Activated CD4-positive, alpha-beta T cell treated with anti-CD3 and anti-CD28 coated beads, Interleukin-10, Interleukin-2, amounts not matched to agents 100 ng/mL and 50 ng/mL, durations not matched to agents 16 hours and 8 hours (primary cell): ENCODE data around the gene ZNF350.
"Not testable (repeated sequence)": the region's sequence is repeated elsewhere in the genome, so short reads cannot be mapped to it uniquely, and the experiment has no call there.

ENCODE experiments used
- DNase-seq: peaks from one replicate; pipeline ENCODE4 v3.0.0-alpha.2; 2020

The ZNF350 gene

DNA sequence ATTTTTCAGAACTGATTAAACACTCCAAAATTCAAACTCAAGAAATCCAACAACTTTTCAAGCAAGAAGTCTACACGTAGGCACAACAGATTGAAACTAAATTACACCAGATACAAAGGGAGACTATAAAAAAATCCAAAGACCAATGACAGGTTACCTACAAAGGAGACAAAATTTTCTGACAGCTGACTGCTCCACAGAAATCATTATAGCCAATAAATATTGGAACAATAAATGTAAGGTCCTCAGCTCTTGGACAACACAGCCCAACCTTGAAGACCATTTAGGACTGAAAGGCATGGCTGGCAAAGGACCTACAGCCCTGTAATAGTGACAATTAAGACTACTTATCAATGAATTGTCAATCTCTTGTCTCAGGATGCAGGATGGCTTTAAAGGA, 15.9 kb downstream of the ZNF350 start:
- DNase-seq = no peak

DNA sequence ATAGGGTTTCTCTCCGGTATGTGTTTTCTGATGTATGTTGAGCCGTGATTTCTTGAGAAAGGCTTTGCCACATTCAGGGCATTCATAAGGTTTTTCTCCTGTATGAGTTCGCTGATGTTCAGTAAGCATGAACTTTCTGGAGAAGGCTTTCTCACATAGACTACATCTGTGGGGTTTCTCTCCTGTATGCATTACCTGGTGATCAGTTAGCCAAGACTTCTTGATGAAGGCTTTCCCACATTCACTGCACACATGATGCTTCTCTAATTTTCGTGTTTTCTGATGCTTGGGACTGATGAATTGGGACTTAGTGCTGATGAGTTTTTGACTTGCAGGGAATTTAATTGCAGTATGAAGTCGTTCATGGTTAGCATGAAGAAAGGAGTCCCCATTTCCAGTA, 21.1 kb downstream of the ZNF350 start:
- DNase-seq = no peak

- DNase-seq = not testable (repeated sequence)
These were observed 25.9 kb downstream of the ZNF350 start for GRCh38 chr19:51960621-51961233.

GRCh38 chr19:51959791-51960190, 26.8 kb downstream of the ZNF350 start:
- no peak for DNase-seq

DNA sequence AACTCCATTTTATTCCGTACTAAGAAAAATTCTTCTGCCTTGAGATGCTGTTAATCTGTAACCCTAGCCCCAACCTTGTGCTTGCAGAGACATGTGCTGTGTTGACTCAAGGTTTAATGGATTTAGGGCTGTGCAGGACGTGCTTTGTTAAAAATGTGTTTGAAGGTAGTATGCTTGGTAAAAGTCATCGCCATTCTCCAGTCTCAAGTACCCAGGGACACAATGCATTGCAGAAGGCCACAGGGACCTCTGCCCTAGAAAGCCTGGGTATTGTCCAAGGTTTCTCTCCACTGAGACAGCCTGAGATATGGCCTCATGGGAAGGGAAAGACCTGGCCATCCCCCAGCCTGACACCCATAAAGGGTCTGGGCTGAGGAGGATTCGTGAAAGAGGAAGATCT, 28.8 kb downstream of the ZNF350 start:
- DNase-seq = not testable (repeated sequence)

GRCh38 chr19:51948975-51949374, 37.7 kb downstream of the ZNF350 start:
- DNase-seq = no peak

DNA sequence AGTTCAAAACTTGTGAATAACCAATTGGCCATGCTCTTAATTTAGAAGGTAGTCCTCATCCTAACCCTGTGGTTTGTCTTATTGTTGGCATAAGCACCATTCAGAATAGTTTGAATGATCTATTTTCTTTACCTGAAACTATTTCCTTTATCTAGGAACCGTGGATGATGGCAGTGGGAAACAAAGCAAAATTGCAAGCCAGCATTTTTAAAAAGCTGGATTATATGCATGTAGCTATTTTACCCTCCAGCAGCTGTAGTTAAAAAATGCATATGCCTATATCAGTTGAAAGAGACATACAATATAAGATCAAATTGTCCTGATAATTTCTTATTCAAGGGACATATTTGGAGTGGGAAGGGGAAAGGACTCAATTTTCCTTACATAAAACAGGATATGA, 40.0 kb downstream of the ZNF350 start:
- no peak for DNase-seq

DNA sequence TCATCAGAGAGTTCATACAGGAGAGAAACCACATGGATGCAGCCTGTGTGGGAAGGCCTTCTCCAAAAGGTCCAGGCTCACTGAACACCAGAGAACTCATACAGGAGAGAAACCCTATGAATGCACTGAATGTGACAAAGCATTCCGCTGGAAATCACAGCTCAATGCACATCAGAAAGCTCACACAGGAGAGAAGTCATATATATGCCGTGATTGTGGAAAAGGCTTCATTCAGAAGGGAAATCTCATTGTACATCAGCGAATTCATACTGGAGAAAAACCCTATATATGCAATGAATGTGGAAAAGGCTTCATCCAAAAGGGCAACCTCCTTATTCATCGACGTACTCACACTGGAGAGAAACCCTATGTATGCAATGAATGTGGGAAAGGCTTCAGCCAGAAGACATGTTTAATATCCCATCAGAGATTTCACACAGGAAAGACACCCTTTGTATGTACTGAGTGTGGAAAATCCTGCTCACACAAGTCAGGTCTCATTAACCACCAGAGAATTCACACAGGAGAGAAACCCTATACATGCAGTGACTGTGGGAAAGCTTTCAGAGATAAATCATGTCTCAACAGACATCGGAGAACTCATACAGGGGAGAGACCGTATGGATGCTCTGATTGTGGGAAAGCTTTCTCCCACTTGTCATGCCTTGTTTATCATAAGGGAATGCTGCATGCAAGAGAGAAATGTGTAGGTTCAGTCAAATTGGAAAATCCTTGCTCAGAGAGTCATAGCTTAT, 41.7 kb downstream of the ZNF350 start:
- DNase-seq = no peak

GRCh38 chr19:51938936-51939335, 47.7 kb downstream of the ZNF350 start:
- no peak for DNase-seq

GRCh38 chr19:51931921-51932320, 54.7 kb downstream of the ZNF350 start:
- DNase-seq = no peak

DNA sequence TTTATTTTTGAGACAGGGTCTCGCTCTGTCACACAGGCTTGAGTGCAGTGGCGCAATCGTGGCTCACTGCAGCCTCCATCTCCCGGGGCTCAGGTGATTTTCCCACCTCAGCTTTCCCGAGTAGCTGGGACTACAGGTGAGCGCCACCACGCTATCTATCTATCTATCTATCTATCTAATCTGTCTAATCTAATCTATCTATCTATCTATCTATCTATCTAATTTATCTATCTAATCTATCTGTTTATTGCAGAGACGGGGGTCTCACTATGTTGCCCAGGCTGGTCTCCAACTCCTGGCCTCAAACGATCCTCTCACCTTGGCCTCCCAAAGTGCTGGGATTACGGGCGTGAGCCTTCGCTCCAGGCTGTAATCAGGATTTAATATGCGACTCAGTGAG, 58.8 kb downstream of the ZNF350 start:
- no peak for DNase-seq

GRCh38 chr19:51926784-51927741, 59.6 kb downstream of the ZNF350 start, which contains the start of gene ZNF613:
Gene ZNF613 (plus strand): TSS chr19:51927472. CDS start chr19:51936221, 8,749 bp downstream.
- DNase-seq = peak; percentile 88

DNA sequence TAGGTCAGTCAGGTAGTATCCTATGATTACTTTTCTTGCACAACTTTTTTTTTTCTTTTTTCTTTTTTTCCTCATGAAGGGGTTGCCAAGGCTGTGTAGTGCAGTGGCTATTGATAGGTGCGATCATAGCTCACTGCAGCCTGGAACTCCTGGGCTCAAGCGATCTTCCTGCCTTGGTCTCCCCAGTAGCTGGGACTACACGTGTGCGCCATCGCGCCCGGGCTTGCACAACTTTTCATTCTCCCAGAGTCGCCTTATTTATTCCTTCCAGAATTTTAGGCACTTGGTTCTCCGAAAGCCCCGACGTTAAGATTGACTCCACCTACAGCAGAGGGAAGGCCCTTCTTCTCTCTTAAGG, 60.2 kb downstream of the ZNF350 start:
- DNase-seq = no peak

DNA sequence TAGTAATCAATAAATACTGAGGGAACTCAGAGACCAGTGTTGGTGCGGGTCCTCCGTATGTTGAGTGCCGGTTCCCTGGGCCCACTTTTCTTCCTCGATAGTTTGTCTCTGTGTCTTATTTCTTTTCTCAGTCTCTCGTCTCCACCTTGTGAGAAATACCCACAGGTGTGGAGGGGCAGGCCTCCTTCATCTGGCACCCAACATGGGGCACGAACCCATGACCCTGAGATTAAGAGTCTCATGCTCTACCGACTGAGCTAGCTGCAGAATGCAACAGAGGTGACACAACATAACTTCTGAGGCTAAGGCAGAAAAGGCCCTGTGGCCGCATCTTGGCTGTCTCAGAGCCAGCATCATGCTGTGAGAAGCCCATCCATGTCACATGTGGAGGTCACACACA, 64.7 kb downstream of the ZNF350 start:
- no peak for DNase-seq

DNA sequence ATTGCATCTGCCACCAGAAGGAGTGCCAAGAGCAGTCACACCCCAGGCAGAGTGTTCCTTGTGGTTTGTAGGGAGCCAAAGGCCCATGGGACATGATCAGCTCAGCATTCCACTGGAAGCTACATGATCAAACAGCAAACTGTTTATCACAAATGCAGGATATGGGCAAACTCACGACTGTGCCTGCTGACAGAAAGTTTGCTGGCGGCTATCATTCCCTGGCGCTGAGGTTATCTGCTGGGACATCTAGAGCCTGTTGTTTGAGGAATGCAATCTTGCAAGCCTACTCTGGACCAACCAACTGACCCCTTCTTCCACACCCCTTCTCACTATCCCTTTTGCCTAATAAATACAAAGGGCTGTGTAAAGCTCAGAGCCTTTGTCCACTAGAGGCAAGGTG, 67.0 kb downstream of the ZNF350 start:
- DNase-seq = no peak

DNA sequence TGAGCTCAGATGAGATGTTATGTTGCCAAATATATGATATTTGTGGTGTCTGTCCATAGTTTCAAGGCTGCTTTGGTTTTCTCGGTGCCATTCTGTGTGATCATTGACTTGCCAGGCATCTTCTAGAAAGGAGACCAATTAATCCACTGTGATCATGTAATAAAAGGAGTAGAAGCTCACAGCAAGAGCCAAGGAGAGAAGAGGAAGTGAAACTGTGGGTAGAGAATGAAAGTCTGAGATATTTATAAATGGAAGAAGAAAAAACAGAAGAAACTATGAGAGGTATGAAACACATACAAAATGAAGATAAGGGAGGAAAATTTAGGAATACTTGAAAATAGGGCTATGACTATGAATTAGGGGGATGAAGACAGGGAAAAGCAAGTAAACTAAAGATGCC, 70.5 kb downstream of the ZNF350 start:
- no peak for DNase-seq

GRCh38 chr19:51915324-51915867, 71.2 kb downstream of the ZNF350 start:
- no peak for DNase-seq
